HG03135 (cell line): ENCODE results near the gene MTHFD1L.
"Not testable (repeated sequence)": the region's sequence is repeated elsewhere in the genome, so short reads cannot be mapped to it uniquely, and the experiment has no call there.

Experiments used
- ATAC-seq: cut with Tn5 transposase; IDR thresholded peaks from one replicate; pipeline ENCODE4 v1.9.1; 2021; ENCODE audit warnings: mild to moderate bottlenecking, moderate library complexity; ENCODE audit not compliant: unreplicated experiment

Gene MTHFD1L

GRCh38 chr6:151112884-151113283, 247.4 kb downstream of the MTHFD1L start:
- not testable (repeated sequence) for ATAC-seq

DNA sequence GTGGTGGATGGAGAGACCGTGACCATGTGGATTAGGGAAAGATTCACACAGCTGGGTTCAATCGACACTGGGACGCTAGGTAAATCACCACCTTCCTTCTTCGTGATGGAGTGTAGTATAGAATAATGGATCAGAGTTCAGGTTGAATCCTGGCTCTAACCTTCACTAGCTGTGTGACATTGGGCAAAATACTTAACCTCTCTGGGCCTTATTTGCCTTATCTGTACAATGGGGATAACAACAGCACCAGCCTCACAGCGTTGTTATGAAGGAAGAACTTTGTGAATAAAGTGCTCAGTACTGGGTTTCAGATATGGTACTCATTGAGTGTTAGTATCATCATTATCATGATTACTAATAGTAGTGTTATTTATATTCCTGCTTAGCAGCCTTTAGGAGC, 248.1 kb downstream of the MTHFD1L start:
- no peak for ATAC-seq

DNA sequence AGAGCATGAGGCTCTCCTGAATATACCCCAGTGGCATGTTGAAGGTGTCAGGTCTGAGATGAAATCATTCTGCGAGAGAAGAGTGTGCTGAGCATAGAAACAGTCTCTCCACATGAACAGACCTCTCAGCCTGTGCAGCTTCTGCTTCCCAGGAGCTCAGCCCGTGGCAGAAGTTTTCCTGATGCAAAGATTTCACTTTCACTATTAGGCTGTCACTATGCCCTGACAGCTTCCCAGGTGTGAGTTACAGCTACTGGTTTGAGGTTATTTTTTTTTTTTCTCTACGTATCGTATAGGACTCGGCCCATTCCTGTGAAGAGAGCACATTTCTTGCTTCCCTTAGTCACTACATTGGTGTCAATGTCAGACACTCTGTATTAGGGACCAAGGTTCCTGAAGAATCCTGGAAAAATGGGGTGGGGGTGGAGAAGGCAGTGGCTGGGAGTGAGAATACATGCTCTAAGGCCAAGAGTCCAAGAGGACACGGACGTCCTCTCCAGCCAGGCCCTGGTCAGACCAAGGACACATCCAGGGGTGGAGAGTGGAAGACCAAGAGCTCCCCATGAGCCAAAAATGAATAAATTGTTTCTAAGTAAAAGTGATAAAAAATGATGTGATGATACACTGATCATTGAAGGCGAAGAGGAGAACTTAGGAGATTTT, 253.1 kb downstream of the MTHFD1L start:
- ATAC-seq: no peak

DNA sequence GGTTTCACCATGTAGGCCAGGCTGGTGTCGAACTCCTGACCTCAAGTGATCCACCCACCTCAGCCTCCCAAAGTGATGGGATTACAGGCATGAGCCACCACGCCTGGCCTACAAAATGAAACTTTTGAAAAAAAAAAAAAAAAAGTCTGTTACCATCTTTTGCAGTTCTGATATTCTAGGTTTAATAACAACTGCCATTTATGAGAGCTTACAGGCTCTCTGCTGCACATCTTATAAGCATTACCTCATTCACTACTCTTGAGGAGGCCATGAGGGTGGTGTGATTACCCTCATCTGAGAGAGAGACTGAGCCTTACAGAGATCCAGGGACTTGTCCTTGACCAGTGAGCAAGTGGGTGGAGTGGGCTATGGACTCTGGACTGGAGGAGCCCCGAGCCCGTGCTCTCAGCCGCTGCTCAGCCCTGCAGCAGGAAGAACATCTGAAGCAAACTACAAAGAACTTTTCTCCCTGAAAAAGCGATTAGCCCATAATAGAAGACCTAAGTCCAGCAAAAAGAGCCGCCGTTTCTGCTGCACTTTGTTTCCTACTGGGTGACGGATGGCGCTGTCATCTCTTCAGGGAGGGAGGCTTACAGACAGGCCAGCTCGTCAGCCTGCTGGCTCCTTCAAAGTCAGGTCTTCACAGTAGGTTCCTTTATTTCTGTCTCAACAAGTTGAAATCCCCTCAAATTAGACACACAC, 254.5 kb downstream of the MTHFD1L start:
- no peak for ATAC-seq

DNA sequence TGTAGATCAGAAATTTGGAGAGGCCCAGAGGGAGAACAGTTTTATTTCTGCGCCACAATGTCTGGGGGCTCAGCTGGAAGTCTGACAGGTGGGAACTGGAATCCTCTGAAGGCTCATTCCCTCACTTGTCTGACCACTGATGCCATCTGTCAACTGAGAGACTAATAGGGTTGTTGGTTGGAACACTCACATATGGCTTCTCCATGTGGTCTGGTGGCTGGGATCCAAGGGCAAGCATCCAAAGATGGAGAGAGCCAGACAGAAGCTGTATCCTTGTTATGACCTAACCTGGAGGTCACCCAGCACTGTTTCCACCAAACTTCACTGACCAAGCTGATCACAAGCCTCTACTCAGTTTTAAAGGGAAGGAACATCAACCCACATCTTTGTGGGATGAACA, 256.4 kb downstream of the MTHFD1L start:
- no peak for ATAC-seq

- not testable (repeated sequence) for ATAC-seq
These were observed 258.1 kb downstream of the MTHFD1L start for GRCh38 chr6:151123641-151124040.

DNA sequence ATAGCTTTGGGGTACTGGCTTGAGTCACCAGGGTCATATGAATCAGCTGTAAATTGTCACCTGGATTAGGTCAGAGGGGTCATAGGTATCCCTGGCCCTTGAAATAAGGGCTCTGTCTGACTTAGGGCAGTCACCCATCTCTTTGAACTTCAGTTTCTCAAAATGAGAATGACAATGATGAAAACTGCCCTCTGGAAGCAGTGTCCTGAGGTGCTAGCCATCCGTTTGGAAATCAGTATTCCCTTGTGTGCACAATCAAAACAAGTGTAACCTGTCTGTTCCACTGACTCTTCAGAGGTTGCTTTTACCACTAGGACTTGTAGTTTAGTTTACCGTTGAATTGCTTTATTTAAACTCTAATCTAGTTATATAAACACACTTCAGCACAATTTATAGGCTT, 259.7 kb downstream of the MTHFD1L start:
- not testable (repeated sequence) for ATAC-seq

GRCh38 chr6:151125651-151126416, 260.3 kb downstream of the MTHFD1L start:
- ATAC-seq: not testable (repeated sequence)

GRCh38 chr6:151126417-151126724, 260.9 kb downstream of the MTHFD1L start:
- not testable (repeated sequence) for ATAC-seq

- ATAC-seq: not testable (repeated sequence)
These were observed 261.8 kb downstream of the MTHFD1L start for GRCh38 chr6:151127133-151127798.

DNA sequence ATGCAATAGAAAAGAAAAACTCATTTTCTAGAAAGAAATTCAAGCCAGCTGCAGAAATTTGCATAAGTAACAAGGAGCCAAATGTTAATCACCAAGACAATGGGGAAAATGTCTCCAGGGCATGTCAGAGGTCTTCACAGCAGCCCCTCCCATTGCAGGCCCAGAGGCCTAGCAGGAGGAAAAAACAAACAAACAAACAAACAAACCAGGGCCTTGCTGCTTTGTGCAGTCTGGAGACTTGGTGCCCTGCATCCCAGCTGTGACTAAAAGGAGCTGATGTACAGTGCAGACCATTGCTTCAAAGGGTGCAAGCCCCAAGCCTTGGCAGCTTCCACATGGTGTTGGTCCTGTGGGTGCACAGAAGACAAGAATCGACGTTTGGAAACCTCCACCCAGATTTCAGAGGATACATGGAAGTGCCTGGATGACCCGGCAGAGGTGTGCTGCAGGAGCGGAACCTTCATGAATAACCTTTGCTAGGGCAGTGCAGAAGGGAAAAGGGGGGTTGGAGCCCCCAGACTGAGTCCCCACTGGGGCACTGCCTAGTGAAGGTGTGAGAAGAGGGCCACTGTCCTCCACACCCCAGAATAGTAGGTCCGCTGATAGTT, 263.4 kb downstream of the MTHFD1L start:
- ATAC-seq: no peak

DNA sequence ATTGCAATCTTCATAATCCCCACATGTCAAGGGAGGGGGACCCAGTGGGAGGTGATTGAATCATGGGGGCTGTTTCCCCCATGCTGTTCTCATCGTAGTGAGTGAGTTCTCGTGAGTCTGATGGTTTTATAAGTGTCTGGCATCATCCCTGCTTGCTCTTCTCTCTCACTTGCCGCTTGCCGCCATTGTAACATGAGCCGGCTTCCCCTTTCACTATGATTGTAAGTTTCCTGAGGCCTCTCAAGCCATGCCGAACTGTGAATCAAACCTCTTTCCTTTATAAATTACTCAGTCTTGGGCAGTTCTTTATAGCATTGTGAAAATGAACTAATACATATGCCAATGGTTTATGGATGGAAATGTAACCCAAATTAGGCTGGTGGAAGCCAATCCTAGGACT, 264.8 kb downstream of the MTHFD1L start:
- ATAC-seq: no peak

DNA sequence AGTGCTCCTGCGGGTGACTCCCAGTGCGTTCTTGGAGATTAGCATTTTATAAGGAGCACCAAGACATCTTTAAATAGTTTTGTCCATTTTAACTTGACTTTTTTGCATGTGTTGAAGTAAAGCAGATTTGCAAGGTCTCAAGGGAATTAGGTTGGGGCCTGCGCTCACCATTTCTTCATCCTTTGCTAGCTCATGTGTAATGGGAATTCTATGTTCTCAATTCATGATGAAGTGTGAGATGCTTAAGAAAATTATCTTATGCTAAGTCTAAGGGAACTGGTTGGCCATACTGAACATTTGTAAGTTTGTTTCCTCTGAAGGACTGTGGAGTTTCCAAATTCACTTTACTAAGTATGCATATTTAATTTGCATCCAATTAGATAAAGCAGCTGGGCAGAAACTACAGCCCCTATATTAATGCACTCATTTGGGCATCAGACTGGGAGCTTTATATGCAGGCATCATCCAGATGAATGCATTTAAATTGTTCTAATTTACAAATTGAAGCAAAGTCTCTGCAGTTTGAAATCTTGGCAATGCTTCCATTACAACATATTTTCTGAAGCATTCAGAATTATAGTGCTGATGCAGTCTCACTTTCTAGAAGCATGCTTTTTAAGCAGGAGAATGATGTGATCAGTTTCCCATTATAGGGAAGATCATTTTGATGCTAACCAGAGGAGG, 266.0 kb downstream of the MTHFD1L start:
- no peak for ATAC-seq

GRCh38 chr6:151136141-151136755, 270.7 kb downstream of the MTHFD1L start:
- no peak for ATAC-seq

- ATAC-seq: no peak
These were observed 272.0 kb downstream of the MTHFD1L start for GRCh38 chr6:151137542-151137941.

DNA sequence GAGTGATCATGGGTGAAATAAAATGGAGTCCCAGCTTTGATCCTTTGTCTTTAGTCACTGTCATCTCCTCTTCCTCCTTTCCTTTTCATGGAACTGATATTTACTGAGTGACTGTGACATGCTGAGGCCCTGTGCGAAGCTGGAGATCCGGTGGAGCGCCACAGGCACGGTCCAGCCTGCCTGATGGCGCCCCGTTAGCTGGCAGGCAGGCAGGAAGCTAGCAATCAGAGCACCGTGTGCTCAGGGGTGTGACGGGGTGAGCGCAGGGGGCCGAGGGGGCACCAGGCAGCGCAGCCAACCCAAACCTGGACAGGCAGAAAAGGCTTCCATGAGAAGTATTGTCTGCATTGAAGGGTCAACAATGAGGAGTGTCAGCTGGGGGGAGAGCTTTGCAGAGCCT, 274.0 kb downstream of the MTHFD1L start:
- no peak for ATAC-seq

DNA sequence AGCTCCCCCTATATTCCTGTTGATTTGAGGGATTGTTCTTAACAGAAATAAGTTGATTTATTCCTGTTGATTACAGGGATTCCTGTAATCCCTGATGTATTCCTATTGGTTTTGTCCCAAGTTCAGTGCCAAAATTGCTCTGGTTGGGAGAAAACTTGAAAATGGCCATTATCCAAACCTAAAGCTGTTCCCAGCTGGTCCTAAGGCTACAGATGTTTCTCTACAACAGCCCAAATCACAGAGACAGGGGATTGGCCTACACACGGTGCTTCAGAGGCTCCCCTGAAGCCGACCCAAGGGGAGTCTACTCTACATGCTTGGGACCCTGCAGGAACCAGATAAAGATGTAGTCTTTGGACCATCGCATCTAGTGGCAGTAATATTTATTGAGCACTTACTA, 275.3 kb downstream of the MTHFD1L start:
- ATAC-seq: no peak

GRCh38 chr6:151141685-151142084, 276.2 kb downstream of the MTHFD1L start:
- no peak for ATAC-seq

- no peak for ATAC-seq
These were observed 277.2 kb downstream of the MTHFD1L start for GRCh38 chr6:151142676-151143075.

DNA sequence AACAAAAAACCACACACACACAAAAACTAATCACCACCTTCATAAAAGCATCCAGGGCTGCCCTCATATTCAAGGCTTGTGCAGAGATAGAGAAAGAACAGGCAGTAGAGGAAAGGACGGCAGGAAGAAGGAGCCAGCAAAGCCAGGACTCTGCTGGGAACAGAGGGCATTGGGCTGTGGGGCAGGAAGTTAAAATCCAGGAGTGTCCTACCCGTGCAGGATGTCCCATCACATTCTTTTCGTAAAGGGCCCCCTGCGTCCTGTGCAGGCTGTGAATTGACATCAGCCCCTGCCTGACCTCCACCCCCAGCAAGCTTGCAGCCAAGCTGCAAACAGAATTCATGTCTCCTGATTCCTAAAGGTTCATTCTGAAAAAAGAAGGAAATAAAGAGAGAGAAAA, 277.8 kb downstream of the MTHFD1L start:
- no peak for ATAC-seq
